Endodermal cell (in vitro differentiated cells): Measurements from ENCODE around the gene BTBD2. TPM values are rescaled to one million over a fixed set of nuclear protein-coding genes. Genes with fewer than 3 reads are reported as not detected.

ENCODE experiments used
- DNase-seq: peaks from one replicate; pipeline ENCODE4 v3.0.0-alpha.2; 2017
- H3K27ac ChIP-seq: 2 replicates; pipeline ENCODE4 v1.5.1; 2013; ENCODE audit warnings: mild to moderate bottlenecking, low read depth, low read length, moderate library complexity
- H3K27me3 ChIP-seq: 2 replicates; pipeline ENCODE4 v1.6.1; 2013; ENCODE audit warnings: mild to moderate bottlenecking, low read length, moderate library complexity; ENCODE audit not compliant: insufficient read depth, control insufficient read depth, poor library complexity, severe bottlenecking
- H3K36me3 ChIP-seq: 2 replicates; pipeline ENCODE4 v1.7.0; 2013; ENCODE audit warnings: mild to moderate bottlenecking, low read length, moderate library complexity; ENCODE audit not compliant: control insufficient read depth, insufficient read depth
- H3K4me1 ChIP-seq: one replicate; pipeline ENCODE4 v1.7.0; 2013; ENCODE audit warnings: low read length; ENCODE audit not compliant: control insufficient read depth, insufficient read depth
- H3K4me3 ChIP-seq: 2 replicates; pipeline ENCODE4 v1.5.1; 2013; ENCODE audit warnings: mild to moderate bottlenecking, low read length, moderate library complexity
- H3K9ac ChIP-seq: 2 replicates; pipeline ENCODE4 v1.6.1; 2013; ENCODE audit warnings: mild to moderate bottlenecking, low read length, moderate library complexity; ENCODE audit not compliant: poor library complexity, severe bottlenecking; ENCODE audit errors: extremely low read depth
- H3K9me3 ChIP-seq: 2 replicates; pipeline ENCODE4 v1.6.1; 2013; ENCODE audit warnings: mild to moderate bottlenecking, low read length, moderate library complexity; ENCODE audit not compliant: control insufficient read depth
- H3K27ac Mint-ChIP-seq: 2 replicates; pipeline ENCODE4 v1.8.0; 2020; ENCODE audit warnings: mixed read lengths
- H3K27me3 Mint-ChIP-seq: 2 replicates; pipeline ENCODE4 v1.8.0; 2021; ENCODE audit warnings: mild to moderate bottlenecking, mixed read lengths; ENCODE audit not compliant: insufficient read depth
- H3K36me3 Mint-ChIP-seq: 2 replicates; pipeline ENCODE4 v1.8.0; 2020; ENCODE audit warnings: low read depth, mixed read lengths
- H3K4me1 Mint-ChIP-seq: 2 replicates; pipeline ENCODE4 v1.8.0; 2020; ENCODE audit warnings: mixed read lengths
- H3K4me3 Mint-ChIP-seq: 2 replicates; pipeline ENCODE4 v1.8.0; 2020; ENCODE audit warnings: mild to moderate bottlenecking, moderate library complexity, mixed read lengths
- H3K9me3 Mint-ChIP-seq: 2 replicates; pipeline ENCODE4 v1.8.0; 2020; ENCODE audit warnings: mild to moderate bottlenecking, mixed read lengths
- WGBS, 2 experiments: methylation state at CpG; one replicate each; pipeline versions ENCODE4 v1.1.5 to v1.1.7; 2013; ENCODE audit warnings: missing lambda C conversion rate in 2 of 2, mixed read lengths in 1 of 2; ENCODE audit not compliant: insufficient coverage in 1 of 2, insufficient read length in 1 of 2; 5-methylcytosine and 5-hydroxymethylcytosine counted together
- total RNA-seq, 2 donors: library from RNA; stranded (reverse); fragmentation: NEBNext Ultra II Directional in 1 of 2; extraction: Animal tissue kit (Norgen Biotek cat#: 25700) in 1 of 2; gene quantifications; 2 replicates in 1 of 2; 3 replicates in 1 of 2; pipeline ENCODE4 v1.2.1, GENCODE V29; 2021
- TF ChIP-seq, protein P1 (sequence below): fragments of 200-600 bp; sonication (generic); conservative IDR thresholded peaks from 2 replicates; pipeline ENCODE4 v1.5.0; 2021; ENCODE audit warnings: antibody characterized with exemption, mild to moderate bottlenecking

The BTBD2 gene
- total RNA-seq, 2 donors from 2014 or later: 107 to 112 TPM

DNA sequence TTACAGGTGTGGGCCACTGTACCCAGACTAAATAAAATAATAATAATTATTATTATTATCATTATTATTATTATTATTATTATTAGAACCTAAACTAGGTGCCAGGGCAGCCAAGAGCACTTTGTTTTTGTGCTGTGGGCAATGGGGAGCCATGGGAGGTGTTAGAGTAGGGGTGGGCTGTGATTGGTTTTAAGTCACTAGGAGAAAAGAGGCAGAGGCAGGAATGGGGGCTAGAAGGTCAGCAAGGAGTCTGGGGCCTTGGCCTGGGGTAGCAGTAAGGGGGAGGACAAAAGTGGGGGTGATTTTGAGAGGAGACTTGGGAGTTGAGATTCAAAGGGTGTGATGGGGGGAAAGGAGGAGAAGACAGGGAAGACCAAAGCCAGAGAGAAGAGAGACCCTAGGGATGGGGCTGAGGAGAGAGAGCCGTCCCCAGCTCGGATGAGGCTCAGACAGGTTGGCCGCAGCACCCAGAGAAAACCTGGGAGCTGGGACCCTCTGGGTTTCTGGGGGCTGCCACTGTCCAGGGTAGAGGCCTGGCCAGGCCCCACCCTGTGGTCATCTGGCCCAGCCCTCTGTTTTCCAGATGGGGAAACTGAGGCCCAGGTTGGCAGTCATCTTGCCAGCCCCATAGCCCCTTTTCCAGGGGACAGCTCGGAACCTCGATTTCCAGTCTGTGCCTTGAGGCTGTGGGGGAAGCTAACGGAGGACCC, 17.8 kb upstream of the BTBD2 start:
- 85 to 94% methylated on average over 3 to 6 of the region's 6 CpGs for WGBS, 2 experiments
- Histone ChIP-seq H3K36me3 (peaks cover 2% of the 10 kb centered on the region), H3K4me1 (no peaks in the 10 kb centered on the region), H3K27ac (no peak overlapping the region), H3K4me3 (no peak overlapping the region), H3K9me3 (no peaks in the 10 kb centered on the region), H3K9ac (no peak overlapping the region), H3K27me3 (no peaks in the 10 kb centered on the region)
- Mint-ChIP-seq H3K9me3 (peaks cover 17% of the 10 kb centered on the region), H3K4me1 (peaks cover 2% of the 10 kb centered on the region), H3K27ac (no peak overlapping the region), H3K36me3 (peaks cover 6% of the 10 kb centered on the region), H3K4me3 (no peak overlapping the region), H3K27me3 (no peaks in the 10 kb centered on the region)
- TF ChIP-seq, protein P1, sequence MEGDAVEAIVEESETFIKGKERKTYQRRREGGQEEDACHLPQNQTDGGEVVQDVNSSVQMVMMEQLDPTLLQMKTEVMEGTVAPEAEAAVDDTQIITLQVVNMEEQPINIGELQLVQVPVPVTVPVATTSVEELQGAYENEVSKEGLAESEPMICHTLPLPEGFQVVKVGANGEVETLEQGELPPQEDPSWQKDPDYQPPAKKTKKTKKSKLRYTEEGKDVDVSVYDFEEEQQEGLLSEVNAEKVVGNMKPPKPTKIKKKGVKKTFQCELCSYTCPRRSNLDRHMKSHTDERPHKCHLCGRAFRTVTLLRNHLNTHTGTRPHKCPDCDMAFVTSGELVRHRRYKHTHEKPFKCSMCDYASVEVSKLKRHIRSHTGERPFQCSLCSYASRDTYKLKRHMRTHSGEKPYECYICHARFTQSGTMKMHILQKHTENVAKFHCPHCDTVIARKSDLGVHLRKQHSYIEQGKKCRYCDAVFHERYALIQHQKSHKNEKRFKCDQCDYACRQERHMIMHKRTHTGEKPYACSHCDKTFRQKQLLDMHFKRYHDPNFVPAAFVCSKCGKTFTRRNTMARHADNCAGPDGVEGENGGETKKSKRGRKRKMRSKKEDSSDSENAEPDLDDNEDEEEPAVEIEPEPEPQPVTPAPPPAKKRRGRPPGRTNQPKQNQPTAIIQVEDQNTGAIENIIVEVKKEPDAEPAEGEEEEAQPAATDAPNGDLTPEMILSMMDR: no peak
- no peak for DNase-seq

DNA sequence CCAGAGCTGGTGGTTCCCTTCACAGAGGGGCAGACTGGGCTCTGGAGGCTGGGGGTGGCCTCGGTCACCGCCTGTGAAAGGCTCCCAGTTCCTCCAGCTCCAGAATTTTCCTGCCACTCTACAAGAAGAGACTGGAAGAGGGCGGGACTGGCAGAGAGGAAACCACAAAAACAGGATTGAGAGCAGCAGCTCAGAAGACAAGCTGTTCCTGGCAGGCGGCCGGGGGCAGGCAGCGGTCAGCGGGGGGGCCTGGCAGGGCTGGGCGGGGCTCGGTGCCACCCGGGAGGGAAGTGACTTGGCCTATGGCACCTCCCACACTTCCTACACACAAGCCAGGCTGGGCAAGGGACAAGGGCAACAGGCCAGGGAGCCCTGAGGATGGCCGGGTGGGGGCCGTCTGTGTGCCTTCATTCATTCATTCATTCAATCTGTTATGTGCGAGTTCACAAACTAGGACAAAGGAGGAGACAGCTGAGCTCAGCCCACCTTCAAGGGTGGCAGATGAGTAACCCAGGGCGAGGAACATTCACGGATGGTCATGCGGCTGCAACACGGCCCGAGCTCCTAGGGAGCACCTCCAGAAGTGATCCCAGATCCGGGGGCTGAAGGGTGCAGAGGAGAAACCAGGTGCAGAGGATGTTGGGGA, 16.9 kb upstream of the BTBD2 start:
- no peaks in the 10 kb centered on the region for H3K4me1 ChIP-seq
- DNase-seq: peak; percentile 79
- H3K27me3 ChIP-seq: no peaks in the 10 kb centered on the region
- TF ChIP-seq, protein P1: no peak
- H3K9me3 ChIP-seq: no peaks in the 10 kb centered on the region
- H3K27ac Mint-ChIP-seq: no peak overlapping the region
- peaks cover 2% of the 10 kb centered on the region for H3K36me3 Mint-ChIP-seq
- WGBS, 2 experiments: 66 to 84% methylated on average over 9 to 19 of the region's 19 CpGs
- peaks cover 2% of the 10 kb centered on the region for H3K4me1 Mint-ChIP-seq
- H3K9me3 Mint-ChIP-seq: peaks cover 17% of the 10 kb centered on the region
- no peak overlapping the region for H3K9ac ChIP-seq
- no peak overlapping the region for H3K27ac ChIP-seq
- H3K27me3 Mint-ChIP-seq: no peaks in the 10 kb centered on the region
- no peak overlapping the region for H3K4me3 Mint-ChIP-seq
- H3K36me3 ChIP-seq: no peaks in the 10 kb centered on the region
- no peak overlapping the region for H3K4me3 ChIP-seq

DNA sequence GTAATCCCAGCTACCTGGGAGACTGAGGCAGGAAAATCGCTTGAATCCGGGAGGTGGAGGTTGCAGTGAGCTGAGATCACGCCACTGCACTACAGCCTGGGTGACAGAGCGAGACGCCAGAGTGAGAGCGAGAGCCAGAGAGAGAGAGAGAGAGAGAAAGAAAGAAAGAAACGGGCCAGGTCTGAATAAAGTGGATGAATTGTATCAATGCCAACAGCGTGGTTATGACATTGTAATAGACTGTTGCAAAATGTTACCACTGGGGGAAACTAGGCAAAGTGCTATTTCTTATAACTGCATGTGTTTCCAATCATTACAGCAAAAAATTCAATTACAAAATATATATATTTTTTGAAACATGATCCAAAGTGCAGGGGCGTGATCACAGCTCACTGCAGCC, 11.8 kb upstream of the BTBD2 start:
- Mint-ChIP-seq H3K27me3 (peaks cover 11% of the 10 kb centered on the region), H3K9me3 (peaks cover 21% of the 10 kb centered on the region), H3K4me1 (peaks cover 2% of the 10 kb centered on the region), H3K27ac (peak overlapping the region; percentile 7), H3K4me3 (no peak overlapping the region), H3K36me3 (peaks cover 3% of the 10 kb centered on the region)
- WGBS, 2 experiments: 93 to 97% methylated on average over 8 to 9 of the region's 9 CpGs
- H3K27ac ChIP-seq: no peak overlapping the region
- H3K4me1 ChIP-seq: no peaks in the 10 kb centered on the region
- H3K9me3 ChIP-seq: no peaks in the 10 kb centered on the region
- H3K4me3 ChIP-seq: no peak overlapping the region
- no peaks in the 10 kb centered on the region for H3K36me3 ChIP-seq
- H3K9ac ChIP-seq: no peak overlapping the region
- DNase-seq: no peak
- TF ChIP-seq, protein P1: no peak
- H3K27me3 ChIP-seq: no peaks in the 10 kb centered on the region
